Sigmoid colon (tissue), 7 donors: ENCODE results near the gene PRSS23. TPM values are rescaled to one million over a fixed set of nuclear protein-coding genes. Genes with fewer than 3 reads are reported as not detected.

Experiments
- DNase-seq: peaks from one replicate; pipeline ENCODE4 v3.0.0-alpha.2; 2019
- H3K27ac ChIP-seq, 4 donors: fragments of 200-600 bp; sonication (generic); one replicate each; pipeline ENCODE4 v1.5.1; 2016 to 2019; ENCODE audit warnings: mild to moderate bottlenecking in 1 of 4
- H3K27me3 ChIP-seq, 3 donors: fragments of 200-600 bp; sonication (generic); one replicate each; pipeline ENCODE4 v1.5.1; 2019; ENCODE audit warnings: mild to moderate bottlenecking in 1 of 3
- H3K36me3 ChIP-seq, 4 donors: fragments of 200-600 bp; sonication (generic); one replicate each; pipeline ENCODE4 v1.5.1; 2016 to 2019
- H3K4me1 ChIP-seq, 4 donors: fragments of 200-600 bp; sonication (generic); one replicate each; pipeline ENCODE4 v1.5.1; 2017 to 2019
- H3K4me3 ChIP-seq, 4 donors: fragments of 200-600 bp; sonication (generic); one replicate each; pipeline ENCODE4 v1.5.1; 2017 to 2019; ENCODE audit warnings: mild to moderate bottlenecking in 2 of 4, moderate library complexity in 1 of 4
- H3K9me3 ChIP-seq, 4 donors: fragments of 200-600 bp in 3 of 4; sonication (generic) in 3 of 4; one replicate each; pipeline versions ENCODE4 v1.5.1 to v1.6.1; 2013 to 2019
- CTCF ChIP-seq, 4 experiments: fragments of 450-650 bp in 3 of 4; fragments of 200-600 bp in 1 of 4; IDR thresholded peaks; one replicate each; pipeline ENCODE4 v1.5.1; 2016 to 2019; ENCODE audit warnings: antibody characterized with exemption in 4 of 4, mild to moderate bottlenecking in 3 of 4, moderate library complexity in 2 of 4
- EP300 ChIP-seq, 4 donors: sonication (generic); formaldehyde crosslinking; IDR thresholded peaks; one replicate each; pipeline ENCODE4 v1.6.1; 2017; ENCODE audit warnings: antibody characterized with exemption in 4 of 4
- POLR2A ChIP-seq, 2 donors: fragments of 450-650 bp; IDR thresholded peaks; one replicate each; pipeline ENCODE4 v1.6.1; 2016; ENCODE audit warnings: antibody characterized with exemption in 2 of 2, mild to moderate bottlenecking in 2 of 2, moderate library complexity in 2 of 2
- POLR2AphosphoS5 ChIP-seq, 4 donors: sonication (generic); formaldehyde crosslinking; IDR thresholded peaks; one replicate each; pipeline ENCODE4 v1.6.1; 2017; ENCODE audit warnings: antibody characterized with exemption in 4 of 4
- WGBS, 2 donors: extraction: QIAGEN DNeasy Blood & Tissue Kit; methylation state at CpG; one replicate each; pipeline ENCODE4 v1.1.7; 2013; 5-methylcytosine and 5-hydroxymethylcytosine counted together
- intact Hi-C: fragments of 100-400 bp; cut with DNase I; formaldehyde crosslinking; loops from one replicate; pipeline ENCODE4 v1.15.1; 2023
- polyA plus RNA-seq, 3 donors: library from polyadenylated mRNA; stranded (reverse); fragments of 200-250 nt; gene quantifications; one replicate each; pipeline ENCODE4 v1.2.3, GENCODE V29; 2013
- total RNA-seq, 4 donors: library from RNA; depleted of rRNA; stranded (reverse); fragments of >200 nt; gene quantifications; one replicate each; pipeline ENCODE4 v1.1.0, GENCODE V29; 2016
- donor health status: healthy with polysubstance abuse.
- donor health status: Bipolar disorder and iron deficiency.
- donor health status: healthy.

Gene PRSS23
- total and polyA plus RNA-seq, 7 donors = 25.2 to 183 (median 78.5) TPM

- 83 to 94% methylated on average over 2 of the region's 2 CpGs for WGBS, 2 donors
- no peak for DNase-seq
- TF ChIP-seq EP300 (IDR thresholded peaks at IDR 0.05) = no peak
- no peak for TF ChIP-seq CTCF (IDR thresholded peaks at IDR 0.05)
- TF ChIP-seq POLR2A (IDR thresholded peaks at IDR 0.05) = no peak
- no peak for TF ChIP-seq POLR2AphosphoS5 (IDR thresholded peaks at IDR 0.05)
- no peak overlapping the region for H3K4me3 ChIP-seq
- H3K27ac ChIP-seq = no peak overlapping the region
- intact Hi-C loops = no loop called here
- H3K36me3 ChIP-seq = no peaks in the 10 kb centered on the region
- H3K9me3 ChIP-seq = no peaks in the 10 kb centered on the region
- no peaks in the 10 kb centered on the region for H3K27me3 ChIP-seq
- H3K4me1 ChIP-seq = peaks cover 0 to 17% (median 10%) of the 10 kb centered on the region in 4 donors
Observed at GRCh38 chr11:86795511-86795910, 4.8 kb upstream of the PRSS23 start.

- Histone ChIP-seq H3K4me3 (no peak overlapping the region), H3K27ac (no peak overlapping the region), H3K9me3 (no peaks in the 10 kb centered on the region), H3K27me3 (no peaks in the 10 kb centered on the region), H3K36me3 (no peaks in the 10 kb centered on the region), H3K4me1 (peaks cover 0 to 17% (median 10%) of the 10 kb centered on the region in 4 donors)
- DNase-seq = no peak
- intact Hi-C loops = no loop called here
- TF ChIP-seq CTCF (IDR thresholded peaks at IDR 0.05) (no peak), POLR2A (IDR thresholded peaks at IDR 0.05) (no peak), POLR2AphosphoS5 (IDR thresholded peaks at IDR 0.05) (no peak), EP300 (IDR thresholded peaks at IDR 0.05) (no peak)
- 39 to 75% methylated on average over 3 of the region's 3 CpGs for WGBS, 2 donors
Observed at GRCh38 chr11:86795949-86796348, 4.4 kb upstream of the PRSS23 start.

DNA sequence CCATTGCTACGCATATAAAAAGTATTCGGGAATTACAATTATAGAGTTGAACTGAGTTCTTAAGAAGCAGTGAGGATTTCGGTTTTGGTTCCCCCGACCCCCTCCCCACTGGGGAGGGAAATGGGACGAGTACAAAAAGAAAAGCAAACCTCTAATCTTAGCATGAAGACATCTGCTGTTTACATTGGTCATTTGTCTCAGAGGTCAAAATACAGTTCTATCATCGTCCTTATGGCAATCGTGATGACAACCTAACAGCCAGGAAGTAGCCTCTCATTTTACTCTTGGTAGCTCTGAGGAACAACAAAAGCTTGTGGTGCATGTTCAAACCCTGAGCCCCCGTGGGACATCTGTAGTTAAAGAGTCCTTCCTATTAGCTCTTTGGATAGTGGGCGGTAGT, 3.2 kb upstream of the PRSS23 start:
- WGBS, 2 donors = 57 to 76% methylated on average over 9 of the region's 9 CpGs
- intact Hi-C loops = no loop called here
- Histone ChIP-seq H3K27ac (no peak overlapping the region), H3K36me3 (no peaks in the 10 kb centered on the region), H3K4me3 (no peak overlapping the region), H3K9me3 (no peaks in the 10 kb centered on the region), H3K27me3 (no peaks in the 10 kb centered on the region), H3K4me1 (peaks cover 0 to 17% (median 11%) of the 10 kb centered on the region in 4 donors)
- no peak for DNase-seq
- TF ChIP-seq CTCF (IDR thresholded peaks at IDR 0.05) = no peak
- TF ChIP-seq EP300 (IDR thresholded peaks at IDR 0.05) = no peak
- no peak for TF ChIP-seq POLR2AphosphoS5 (IDR thresholded peaks at IDR 0.05)
- TF ChIP-seq POLR2A (IDR thresholded peaks at IDR 0.05) = no peak

GRCh38 chr11:86798988-86799387, 1.4 kb upstream of the PRSS23 start:
- H3K9me3 ChIP-seq = no peaks in the 10 kb centered on the region
- H3K27ac ChIP-seq = peak overlapping the region in 3 of 4 donors; percentile 88 to 94 (median 92)
- peaks cover 0 to 34% (median 25%) of the 10 kb centered on the region in 4 donors for H3K4me1 ChIP-seq
- intact Hi-C loops = no loop called here
- no peaks in the 10 kb centered on the region for H3K27me3 ChIP-seq
- TF ChIP-seq POLR2AphosphoS5 (IDR thresholded peaks at IDR 0.05) = peak in 2 of 4 donors; percentile 4 to 21
- TF ChIP-seq CTCF (IDR thresholded peaks at IDR 0.05) = no peak
- no peak for DNase-seq
- 86 to 89% methylated on average over 5 of the region's 5 CpGs for WGBS, 2 donors
- no peaks in the 10 kb centered on the region for H3K36me3 ChIP-seq
- no peak overlapping the region for H3K4me3 ChIP-seq

- 56 to 59% methylated on average over 13 of the region's 13 CpGs for WGBS, 2 donors
- Histone ChIP-seq H3K27me3 (no peaks in the 10 kb centered on the region), H3K9me3 (no peaks in the 10 kb centered on the region), H3K27ac (peak overlapping the region; percentile 82 to 94 (median 90)), H3K4me1 (peaks cover 0 to 41% (median 32%) of the 10 kb centered on the region in 4 donors), H3K36me3 (no peaks in the 10 kb centered on the region), H3K4me3 (peak overlapping the region; percentile 46 to 91 (median 74))
- peak; percentile 78 for DNase-seq
- no peak for TF ChIP-seq POLR2A (IDR thresholded peaks at IDR 0.05)
- no peak for TF ChIP-seq EP300 (IDR thresholded peaks at IDR 0.05)
- TF ChIP-seq POLR2AphosphoS5 (IDR thresholded peaks at IDR 0.05) = no peak
- TF ChIP-seq CTCF (IDR thresholded peaks at IDR 0.05) = no peak
- intact Hi-C loops = loop anchor here (2.0 to 5.0 kb wide), 3 partner anchors 57 to 191 kb away; partner anchors contain the start of gene ME3
Observed at GRCh38 chr11:86799680-86800075, 664 bp upstream of the PRSS23 start.
